ENCODE data around the gene INAFM2.

INAFM2 gene

GRCh38 chr15:40287968-40288367, 35.5 kb upstream of the INAFM2 start:
- no peak for DNase-seq (ENCODE audit: low read depth)

GRCh38 chr15:40289140-40289775, 34.2 kb upstream of the INAFM2 start:
- DNase-seq (ENCODE audit: low read depth), result no peak

GRCh38 chr15:40290545-40290917, 33.0 kb upstream of the INAFM2 start:
- DNase-seq (ENCODE audit: low read depth), result no peak

- no peak for DNase-seq (ENCODE audit: low read depth)
Observed at GRCh38 chr15:40290918-40291574, 32.4 kb upstream of the INAFM2 start.

- DNase-seq (ENCODE audit: low read depth), result no peak
Observed at GRCh38 chr15:40292246-40292645, 31.2 kb upstream of the INAFM2 start.

GRCh38 chr15:40293006-40293405, 30.5 kb upstream of the INAFM2 start:
- no peak for DNase-seq (ENCODE audit: low read depth)

GRCh38 chr15:40293905-40294895, 29.3 kb upstream of the INAFM2 start:
- no peak for DNase-seq (ENCODE audit: low read depth)

- DNase-seq (ENCODE audit: low read depth), result no peak
Observed at GRCh38 chr15:40295297-40295696, 28.2 kb upstream of the INAFM2 start.

GRCh38 chr15:40295877-40296560, 27.5 kb upstream of the INAFM2 start:
- no peak for DNase-seq (ENCODE audit: low read depth)

GRCh38 chr15:40296561-40297230, 26.8 kb upstream of the INAFM2 start:
- no peak for DNase-seq (ENCODE audit: low read depth)

GRCh38 chr15:40297356-40297755, 26.1 kb upstream of the INAFM2 start:
- no peak for DNase-seq (ENCODE audit: low read depth)

- DNase-seq (ENCODE audit: low read depth), result no peak
Observed at GRCh38 chr15:40298216-40298935, 25.1 kb upstream of the INAFM2 start.

- no peak for DNase-seq (ENCODE audit: low read depth)
Observed at GRCh38 chr15:40300367-40300766, 23.1 kb upstream of the INAFM2 start.

- no peak for DNase-seq (ENCODE audit: low read depth)
Observed at GRCh38 chr15:40300771-40301170, 22.7 kb upstream of the INAFM2 start.

GRCh38 chr15:40301467-40302179, 21.9 kb upstream of the INAFM2 start:
- DNase-seq (ENCODE audit: low read depth), result no peak

GRCh38 chr15:40302288-40302886, 21.1 kb upstream of the INAFM2 start:
- DNase-seq (ENCODE audit: low read depth), result no peak

- DNase-seq (ENCODE audit: low read depth), result no peak
Observed at GRCh38 chr15:40302981-40303380, 20.5 kb upstream of the INAFM2 start.

GRCh38 chr15:40303576-40303975, 19.9 kb upstream of the INAFM2 start:
- DNase-seq (ENCODE audit: low read depth), result no peak

- DNase-seq (ENCODE audit: low read depth), result no peak
Observed at GRCh38 chr15:40305281-40305680, 18.2 kb upstream of the INAFM2 start.

- DNase-seq (ENCODE audit: low read depth), result no peak
Observed at GRCh38 chr15:40306371-40306770, 17.1 kb upstream of the INAFM2 start.
